HG03159 (cell line): ENCODE results near the gene FGB.
"Not testable (repeated sequence)": the region's sequence is repeated elsewhere in the genome, so short reads cannot be mapped to it uniquely, and the experiment has no call there.

Experiments
- ATAC-seq: cut with Tn5 transposase; IDR thresholded peaks from one replicate; pipeline ENCODE4 v1.9.1; 2021; ENCODE audit warnings: mild to moderate bottlenecking, moderate library complexity; ENCODE audit not compliant: unreplicated experiment

FGB gene

DNA sequence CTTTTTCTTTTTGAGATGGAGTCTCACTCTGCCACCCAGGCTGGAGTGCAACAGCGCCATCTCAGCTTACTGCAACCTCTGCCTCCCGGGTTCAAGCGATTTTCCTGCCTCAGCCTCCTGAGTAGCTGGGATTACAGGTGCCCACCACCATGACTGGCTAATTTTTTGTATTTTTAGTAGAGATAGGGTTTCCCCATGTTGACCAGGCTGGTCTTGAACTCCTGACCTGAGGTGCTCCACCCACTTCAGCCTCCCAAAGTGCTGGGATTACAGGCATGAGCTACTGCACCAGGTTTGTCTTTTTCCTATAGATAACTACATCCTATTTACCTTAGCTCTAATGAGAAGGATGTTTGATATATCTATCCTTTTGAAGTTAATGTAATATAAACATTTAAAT is 31.5 kb downstream of the FGB start:
- ATAC-seq = not testable (repeated sequence)

DNA sequence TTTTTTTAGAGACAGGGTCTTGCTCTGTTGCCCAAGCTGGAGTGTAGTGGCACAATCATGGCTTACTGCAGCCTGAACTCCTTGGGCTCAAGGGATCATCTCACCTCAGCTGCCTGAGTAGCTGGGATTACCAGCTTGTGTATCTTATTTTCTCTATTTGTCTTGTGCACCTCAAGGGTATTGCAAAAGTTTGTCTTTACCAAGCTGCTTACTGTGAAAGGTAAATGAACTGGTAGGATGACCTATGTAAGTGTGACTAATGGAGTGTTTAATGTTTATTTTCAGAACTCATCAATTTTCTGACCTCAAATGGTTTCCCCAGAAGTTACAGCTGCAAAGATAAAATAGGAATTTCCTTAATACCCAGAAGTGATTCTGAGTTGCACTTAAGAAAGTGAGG is 33.0 kb downstream of the FGB start:
- ATAC-seq = no peak

DNA sequence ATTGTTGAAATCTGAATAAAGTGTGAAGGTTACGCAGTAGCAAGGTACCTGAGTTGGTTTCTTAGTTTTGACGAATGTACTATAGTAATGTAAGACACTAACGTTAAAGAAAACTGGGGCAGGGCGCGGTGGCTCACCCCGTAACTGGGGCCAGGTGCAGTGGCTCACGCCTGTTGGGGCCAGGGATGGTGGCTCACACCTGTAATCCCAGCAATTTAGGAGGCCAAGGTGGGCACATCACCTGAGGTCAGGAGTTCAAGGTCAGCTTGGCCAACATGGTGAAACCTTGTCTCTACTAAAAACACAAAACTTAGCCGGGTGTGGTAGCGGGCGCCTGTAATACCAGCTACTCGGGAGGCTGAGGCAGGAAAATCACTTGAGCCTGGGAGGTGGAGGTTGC is 34.5 kb downstream of the FGB start:
- ATAC-seq = not testable (repeated sequence)

DNA sequence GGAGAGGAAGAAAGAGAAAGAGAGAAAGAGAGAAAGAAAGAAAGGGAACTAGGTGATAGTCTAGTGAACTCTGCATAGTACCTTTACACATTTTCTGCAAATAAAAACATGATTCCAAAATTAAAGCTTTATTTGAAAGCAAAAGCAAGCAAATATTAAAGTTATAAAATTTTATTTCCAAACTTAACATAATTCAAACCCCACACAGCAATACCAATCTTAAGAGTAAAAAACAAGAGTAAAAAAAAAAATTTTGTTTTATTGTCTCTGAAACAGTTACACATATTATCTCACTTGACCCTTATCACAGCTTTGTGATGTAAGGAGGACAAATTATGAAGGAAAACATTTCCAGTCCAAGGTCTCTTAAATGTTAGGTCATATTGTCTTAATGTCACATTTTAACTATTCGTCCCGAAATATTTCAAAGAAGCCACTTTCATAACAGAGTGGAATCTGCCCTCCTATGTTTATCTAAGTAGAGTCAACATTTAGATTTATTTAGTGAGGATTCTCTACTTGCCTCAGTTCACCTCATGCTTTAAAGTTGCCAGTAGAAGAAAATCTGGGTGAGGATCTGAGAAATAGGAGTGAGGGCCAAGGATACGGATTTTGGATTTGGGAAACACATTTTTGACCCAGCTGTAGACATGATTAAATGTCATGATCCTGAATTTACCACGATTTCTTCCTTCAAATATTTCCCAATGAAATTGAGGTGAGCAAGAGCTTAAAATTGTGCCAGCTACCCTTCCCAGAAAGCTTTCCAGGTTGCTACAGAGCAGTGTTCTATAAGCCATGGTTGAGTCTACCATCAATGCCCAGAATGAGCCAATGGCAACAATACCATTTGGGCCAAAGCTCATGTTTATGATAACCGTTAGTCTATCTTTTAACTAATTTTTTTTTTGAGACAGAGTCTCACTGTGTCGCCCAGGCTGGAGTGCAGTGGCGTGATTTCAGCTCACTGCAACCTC is 35.3 kb downstream of the FGB start:
- ATAC-seq = no peak

DNA sequence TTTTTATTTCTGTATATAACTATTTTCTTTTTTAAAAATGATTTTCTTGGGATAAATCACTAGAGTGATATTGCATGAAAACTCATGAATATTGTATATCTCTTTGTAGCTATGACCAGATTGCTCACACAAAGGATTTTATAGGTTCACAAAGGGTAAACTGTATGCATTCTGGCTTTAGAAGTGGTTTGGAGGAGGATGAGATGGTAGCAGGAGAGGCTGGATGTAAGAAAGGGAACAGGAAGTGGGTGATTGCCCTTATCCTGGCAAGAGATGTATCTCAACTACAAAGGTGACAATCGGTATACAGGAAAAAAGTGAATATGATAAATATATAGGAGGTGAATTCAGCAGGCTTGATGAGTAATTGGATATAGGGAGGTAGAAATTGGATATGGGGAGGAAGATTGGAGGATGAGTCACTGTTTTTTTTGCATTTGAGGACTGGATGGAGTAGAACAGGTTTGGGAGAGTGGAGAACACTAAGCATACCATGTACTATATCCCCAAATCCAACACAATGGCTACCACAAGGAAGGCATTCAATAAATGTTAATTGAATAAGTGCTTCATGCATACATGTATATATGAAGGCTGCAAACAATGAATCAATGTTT is 39.7 kb downstream of the FGB start:
- ATAC-seq = no peak

DNA sequence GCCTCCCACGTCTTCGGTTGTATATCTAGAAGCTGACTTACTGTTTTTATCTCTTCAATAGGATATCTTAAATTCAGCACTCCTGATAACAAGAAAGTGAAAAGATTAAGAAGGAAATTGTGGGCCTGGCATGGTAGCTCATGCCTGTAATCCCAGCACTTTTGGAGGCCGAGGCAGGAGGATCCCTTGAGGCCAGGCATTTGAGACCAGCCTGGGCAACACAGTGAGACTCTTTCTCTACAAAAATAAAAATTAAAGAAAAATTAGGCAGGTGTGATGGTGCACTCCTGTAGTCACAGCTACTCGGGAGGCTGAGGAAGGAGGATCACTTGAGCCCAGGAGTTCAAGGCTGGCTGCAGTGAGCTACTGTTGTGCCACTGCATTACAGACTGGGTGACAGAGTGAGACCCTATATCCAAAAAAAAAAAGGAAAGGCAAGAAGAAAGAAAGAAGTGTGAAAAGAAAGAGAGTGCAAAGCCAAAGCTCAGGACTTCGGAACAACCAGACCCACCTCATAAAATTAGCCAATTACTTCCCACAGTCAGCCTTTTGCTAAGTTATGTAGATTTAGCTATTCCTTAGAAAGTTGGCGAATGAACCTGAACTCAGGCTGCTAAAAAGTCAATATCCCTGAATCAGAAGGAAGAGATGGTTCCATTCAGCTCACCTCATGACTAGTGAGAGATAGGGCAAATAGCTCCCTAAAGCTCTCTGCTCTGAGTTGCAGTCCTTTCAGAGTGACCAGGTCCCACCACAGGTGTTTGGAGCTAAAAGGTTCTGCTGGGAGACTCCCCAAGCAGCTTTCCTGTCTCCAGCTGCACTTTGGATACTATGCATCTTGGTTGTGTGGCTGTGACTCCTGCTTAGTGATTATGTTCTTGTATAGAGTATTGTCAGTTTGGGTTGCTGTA is 40.5 kb downstream of the FGB start:
- no peak for ATAC-seq

DNA sequence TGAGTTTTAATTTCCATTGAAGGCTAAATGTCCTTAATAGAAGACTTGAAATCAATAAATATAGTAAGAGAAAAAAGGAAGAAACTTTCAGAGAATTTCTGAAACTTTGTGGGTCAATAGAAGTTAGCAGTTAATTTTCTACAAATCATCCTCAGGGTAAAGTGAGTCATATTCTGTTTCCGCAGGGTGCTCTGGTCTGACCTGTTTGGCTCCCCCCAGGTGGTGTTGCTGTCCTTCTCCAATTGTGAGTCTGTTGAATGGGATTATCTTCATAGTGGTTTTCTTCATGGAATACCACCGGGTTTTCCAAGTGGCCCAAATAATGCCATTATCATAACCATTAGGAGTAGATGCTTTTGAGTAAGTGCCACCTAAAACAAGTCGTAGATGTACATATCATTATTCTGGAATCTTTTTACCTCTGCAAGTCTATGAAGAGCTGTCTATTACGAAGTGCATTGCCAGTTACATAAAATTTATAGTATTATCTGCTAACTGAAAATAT is 41.9 kb downstream of the FGB start:
- ATAC-seq = no peak

DNA sequence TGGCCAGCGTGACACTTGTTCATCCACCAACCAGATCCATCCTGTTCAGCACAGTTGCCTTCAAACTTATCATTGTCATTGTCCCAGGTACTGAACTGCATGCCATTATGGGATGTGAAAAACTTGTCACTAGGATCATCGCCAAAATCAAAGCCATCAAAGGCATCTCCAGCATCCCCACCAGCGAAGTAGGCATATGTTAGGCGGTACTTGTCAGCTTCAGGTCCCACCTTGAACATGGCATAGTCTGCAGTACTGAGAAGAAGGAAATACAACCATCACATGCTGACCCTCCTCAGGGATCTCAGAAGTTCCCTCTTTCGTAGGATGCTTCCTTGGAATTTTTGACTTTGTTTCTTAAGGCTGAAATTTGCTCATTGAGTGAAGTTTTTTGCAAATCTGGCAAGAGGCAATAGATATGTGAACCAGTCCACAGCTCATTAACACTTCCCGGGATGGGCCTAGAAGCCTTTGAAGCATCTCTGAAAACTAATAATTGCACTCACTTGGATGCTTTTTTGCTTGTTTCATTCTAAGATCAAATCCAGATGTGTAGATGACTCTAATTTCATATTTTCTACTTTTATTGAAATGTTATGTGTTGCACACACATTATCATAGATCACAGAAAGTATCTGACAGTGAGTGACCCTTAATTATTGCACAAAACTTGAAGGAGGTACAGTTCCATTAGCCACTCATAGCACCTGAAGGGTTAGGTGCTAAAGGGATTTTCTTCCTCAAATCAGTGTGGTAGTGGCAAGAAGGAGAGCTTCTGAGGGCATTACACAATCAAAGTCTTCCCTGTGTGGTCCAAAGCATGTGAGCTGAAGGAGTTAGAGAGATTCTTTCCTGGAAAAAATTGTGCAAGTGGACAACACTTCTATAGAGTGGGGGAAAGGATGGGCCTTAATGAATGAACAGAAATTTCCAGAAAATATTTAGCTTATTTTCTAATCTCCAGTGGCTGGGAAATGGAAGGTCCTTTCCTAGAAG is 44.2 kb downstream of the FGB start:
- no peak for ATAC-seq

DNA sequence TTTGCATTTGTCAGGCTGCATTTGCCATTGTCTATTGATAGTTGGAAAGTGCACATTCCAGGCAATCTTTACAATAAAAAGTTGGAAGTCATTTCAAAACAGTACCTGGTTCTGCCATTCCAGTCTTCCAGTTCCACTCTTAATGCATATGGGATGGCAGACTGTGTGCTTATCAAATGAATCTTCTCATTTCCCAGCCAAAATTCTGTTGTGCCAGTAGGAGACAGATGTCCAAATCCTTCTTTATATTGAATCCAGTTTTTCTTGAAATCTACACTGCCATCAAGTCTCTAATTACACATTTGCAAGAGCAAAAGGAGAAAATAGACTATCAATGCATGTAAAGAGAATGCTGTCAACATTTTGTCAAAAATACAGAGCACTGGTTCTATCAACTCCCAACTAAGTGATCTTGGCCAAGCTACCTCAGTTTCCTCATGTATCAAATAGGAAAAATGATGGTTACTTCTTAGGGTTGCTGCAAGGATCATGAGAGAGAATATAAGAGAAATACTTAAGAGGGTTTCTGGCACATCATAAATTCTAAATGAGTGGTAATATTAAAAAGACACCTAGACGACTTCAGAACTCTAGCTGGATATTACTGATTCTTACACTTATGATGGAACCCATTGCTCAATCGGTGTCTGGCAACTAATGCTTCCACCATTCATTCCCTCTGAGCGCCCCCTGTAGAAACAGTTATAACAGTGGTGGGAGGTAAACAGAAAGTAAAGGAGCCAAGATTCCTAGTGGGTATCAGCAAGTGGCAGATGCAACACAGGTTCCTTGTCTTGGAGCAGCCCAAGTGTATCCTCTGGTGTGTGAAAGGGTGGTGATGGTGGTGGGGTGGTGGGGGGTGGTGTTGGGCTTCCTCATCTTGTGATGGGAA is 45.8 kb downstream of the FGB start:
- no peak for ATAC-seq

DNA sequence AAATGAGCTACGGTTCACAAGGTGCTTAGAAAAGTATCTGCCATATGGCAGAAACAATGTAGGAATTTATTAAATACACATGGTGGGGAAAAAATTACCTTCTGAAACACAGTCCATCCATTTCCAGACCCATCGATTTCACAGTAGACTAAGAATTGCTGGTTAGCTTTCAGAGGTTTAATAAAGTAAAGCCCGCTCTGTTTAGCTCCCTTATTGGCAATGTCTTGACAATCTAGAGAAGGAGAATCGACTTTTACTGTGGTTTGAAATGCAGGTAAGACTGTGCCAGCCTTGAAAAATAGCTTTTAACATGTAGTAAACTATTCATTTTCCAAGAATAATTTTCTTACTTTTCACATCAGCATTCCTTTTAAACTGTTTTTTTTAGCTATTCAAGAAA is 46.7 kb downstream of the FGB start:
- no peak for ATAC-seq

DNA sequence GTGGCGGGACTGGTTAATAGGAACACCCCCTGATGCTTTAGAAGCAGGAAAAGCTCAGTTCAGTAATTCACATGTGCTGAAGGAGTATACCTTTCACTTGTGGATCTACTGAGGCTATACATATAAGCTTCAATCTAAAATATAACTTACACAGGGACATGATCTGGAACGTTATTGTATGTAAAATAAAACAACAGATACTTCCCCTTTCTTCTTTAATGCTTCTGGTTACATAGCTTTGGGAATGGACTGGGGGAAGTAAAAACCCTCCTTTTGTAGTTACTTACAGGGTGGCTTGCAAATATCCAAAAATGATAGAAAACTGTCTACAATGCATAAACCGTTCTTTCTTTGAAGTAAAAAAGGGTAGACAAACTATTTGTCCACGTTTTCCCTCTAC is 47.8 kb downstream of the FGB start:
- no peak for ATAC-seq

DNA sequence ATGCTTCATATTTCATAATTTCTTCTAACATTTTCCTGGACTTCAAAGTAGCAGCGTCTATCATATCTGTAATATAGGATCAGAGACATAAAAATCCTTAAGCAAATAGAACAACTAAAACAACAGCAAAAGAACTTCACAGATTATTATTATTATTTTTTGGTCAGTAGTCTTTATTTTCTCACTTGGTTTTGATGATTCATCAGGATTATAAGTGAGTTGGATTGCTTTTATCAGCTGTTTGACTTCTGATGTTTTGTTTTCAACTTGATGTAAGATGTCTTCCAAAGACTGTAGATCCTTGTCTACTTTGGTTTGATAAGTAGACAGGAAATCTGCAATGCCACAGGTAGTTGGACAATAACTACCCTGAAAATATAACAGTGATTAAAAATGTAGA is 49.0 kb downstream of the FGB start:
- ATAC-seq = no peak

DNA sequence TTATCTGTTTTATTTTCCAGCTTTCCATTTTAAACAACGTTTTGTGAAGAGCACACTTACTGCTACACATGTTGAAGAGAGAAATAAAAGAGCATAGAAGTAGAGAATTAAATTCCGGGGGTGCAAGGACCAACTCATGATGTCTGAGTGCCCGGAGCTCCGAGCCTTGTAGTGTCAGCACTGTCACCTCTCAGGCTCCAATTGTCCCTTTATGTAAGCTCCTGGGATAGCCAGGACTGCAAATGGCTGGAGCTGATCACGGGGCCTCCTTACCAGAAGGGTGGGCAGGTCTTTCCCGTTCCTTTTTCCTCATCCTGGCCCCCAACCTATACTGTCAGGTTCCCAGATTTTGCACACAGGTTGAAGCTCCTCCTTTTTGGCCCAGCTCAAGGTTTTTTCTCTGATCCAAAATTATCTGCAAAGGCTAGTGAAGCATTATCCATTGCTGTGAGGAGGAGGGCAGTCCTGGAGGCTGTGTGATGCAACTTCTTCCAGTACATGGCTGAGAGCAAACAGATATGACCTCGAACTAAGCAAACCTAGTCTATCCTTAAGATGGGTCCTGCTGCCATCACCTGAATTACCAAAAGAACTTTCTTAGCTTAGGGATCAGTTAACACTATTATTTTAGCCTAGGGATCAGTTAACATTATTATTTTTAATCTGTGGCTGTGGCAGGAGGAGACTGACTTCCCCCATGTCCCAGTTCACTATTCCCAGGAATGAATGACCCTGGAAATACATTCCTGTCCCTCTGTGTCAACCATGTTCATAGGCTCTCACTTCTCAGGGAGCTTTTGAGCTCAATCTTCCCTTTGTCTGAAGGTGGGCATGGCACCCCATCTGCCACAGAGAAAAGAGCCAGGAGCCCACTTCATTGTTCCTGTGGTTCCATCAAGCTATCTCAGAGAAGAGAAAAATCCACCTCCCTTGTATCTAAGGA is 49.9 kb downstream of the FGB start, which contains the start of gene FGG:
Gene FGG, minus strand, starts transcription at position 185 of the 943 bp plus-strand sequence. Its CDS starts 47 bp downstream, at position 138.
- no peak for ATAC-seq

DNA sequence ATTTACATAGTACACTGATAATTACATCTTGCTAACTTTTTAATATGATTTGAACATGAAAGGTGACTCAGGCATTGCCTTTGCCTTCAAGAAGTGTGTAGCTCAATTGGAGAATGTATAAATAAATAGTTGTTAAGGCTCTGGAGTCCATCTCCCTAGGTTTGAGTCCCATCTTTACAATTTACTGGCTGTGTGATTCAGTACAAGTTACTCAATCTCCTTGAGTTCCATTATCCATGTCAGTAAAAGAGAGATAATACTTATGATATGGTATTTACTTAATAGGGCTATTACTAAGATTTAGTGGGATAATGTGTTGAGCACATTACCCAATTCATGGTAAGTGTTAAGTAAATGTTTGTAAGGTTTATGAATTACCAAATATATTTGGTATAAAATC is 51.5 kb downstream of the FGB start:
- ATAC-seq = no peak

DNA sequence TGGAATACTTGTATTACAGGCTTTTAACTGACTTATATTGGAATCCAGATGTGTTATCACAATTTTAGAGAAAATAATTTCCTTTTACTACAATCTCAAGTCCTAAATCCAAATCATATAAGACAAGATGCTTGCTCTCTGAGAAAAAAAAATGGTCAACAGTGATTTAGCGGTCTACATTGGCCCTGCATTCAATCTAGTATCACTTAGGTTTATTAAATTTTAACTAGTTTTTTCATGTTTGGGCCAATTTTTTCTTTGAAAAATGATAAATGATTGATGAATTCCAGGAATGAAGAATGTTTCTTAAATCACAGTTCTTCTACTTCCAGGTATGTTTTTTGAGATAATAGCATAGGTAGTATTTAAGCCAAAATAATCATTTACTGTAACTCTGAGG is 52.4 kb downstream of the FGB start:
- no peak for ATAC-seq

DNA sequence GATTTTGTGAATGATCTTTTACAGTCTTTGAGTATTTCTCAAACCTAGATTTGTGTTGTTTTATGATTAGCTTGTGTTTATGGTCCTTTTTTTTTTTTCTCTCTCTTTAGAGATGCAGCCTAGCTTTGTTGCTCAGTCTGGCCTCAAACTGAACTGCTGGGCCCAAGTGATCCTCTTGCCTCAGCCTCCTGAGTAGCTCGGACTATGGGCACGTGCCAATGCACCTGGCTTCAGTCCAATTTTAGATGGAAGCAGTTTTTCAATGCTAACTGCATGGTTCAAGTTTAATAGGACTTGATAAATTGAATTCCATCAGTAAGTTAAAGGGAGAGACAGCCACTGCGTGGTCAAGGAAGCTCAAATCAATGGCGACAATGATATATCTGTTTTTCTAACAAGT is 53.5 kb downstream of the FGB start:
- no peak for ATAC-seq

DNA sequence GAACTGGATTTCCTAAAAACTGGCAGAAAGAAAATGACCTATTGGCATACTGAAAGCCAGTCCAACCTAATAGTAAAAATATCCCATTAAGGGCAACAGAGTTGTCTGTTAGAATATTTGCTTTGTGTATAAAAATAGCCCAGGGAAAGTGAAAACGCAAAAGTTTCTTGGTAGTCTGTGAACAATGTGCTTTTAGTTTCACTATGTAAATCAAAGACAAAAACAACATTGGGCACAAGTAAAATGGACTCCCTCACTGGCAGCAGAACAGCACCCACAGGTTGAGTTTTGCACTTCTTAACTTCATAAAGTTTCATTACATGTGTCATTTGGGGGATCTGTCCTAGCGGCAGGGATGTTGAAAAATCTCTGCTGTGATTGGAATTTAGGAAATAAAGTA is 53.9 kb downstream of the FGB start:
- ATAC-seq = peak; percentile 93
